GM12878 (cell line): ENCODE results near the gene FRMD5. TPM values are rescaled to one million over a fixed set of nuclear protein-coding genes. Genes with fewer than 3 reads are reported as not detected.

Experiments used
- ATAC-seq: fragments of 200-7000 bp; cut with Tn5 transposase; 3 replicates; pipeline ENCODE4 v1.9.1; 2020; ENCODE audit warnings: mild to moderate bottlenecking, moderate library complexity
- BruUV-seq: library from RNA; stranded (reverse); fragments of 400-500 nt; replicated peaks from 2 replicates; lab custom pipeline; 2021; lab: Mats Ljungman, UMichigan
- CTCF ChIA-PET: fragments of 300-600 bp; sonication (Branson Sonifier 250); formaldehyde crosslinking; extraction: SDS; loops from one replicate; lab custom pipeline; 2021; ENCODE audit warnings: inconsistent platforms; lab: Yijun Ruan, JAX
- POLR2A ChIA-PET: fragments of 350-600 bp; formaldehyde crosslinking; extraction: SDS; loops from one replicate; lab custom pipeline; 2021; ENCODE audit warnings: inconsistent platforms; lab: Charles Lee
- RAD21 ChIA-PET: fragments of 300-600 bp; sonication (Branson Sonifier 250); formaldehyde crosslinking; loops from one replicate; lab custom pipeline; 2023; ENCODE audit warnings: antibody characterized with exemption; ENCODE audit not compliant: unreplicated experiment; lab: Charles Lee
- SMC1A ChIA-PET: fragments of 300-600 bp; sonication (Branson Sonifier 250); formaldehyde crosslinking; loops from one replicate; lab custom pipeline; 2023; ENCODE audit not compliant: unreplicated experiment, uncharacterized antibody; lab: Charles Lee
- DNase-seq: peaks from one replicate; pipeline ENCODE4 v3.0.0-alpha.2; 2011; ENCODE audit warnings: low read depth, low spot score
- FAIRE-seq: peaks from 3 replicates; lab custom pipeline; 2011; peaks lifted over from hg19 to GRCh38; lab: Jason Lieb, UNC
- H2AFZ ChIP-seq: 2 replicates; pipeline ENCODE4 v1.6.0; 2011; ENCODE audit warnings: low read depth, low read length, control low read depth; ENCODE audit not compliant: control insufficient read depth
- H3K27ac ChIP-seq: 2 replicates; pipeline ENCODE4 v1.5.1; 2011; ENCODE audit warnings: control low read depth; ENCODE audit not compliant: control insufficient read depth, insufficient read depth
- H3K27me3 ChIP-seq, 2 experiments: replicated peaks in 1 of 2; 2 replicates each; pipeline versions ENCODE4 v1.6.0 to v1.6.1; 2011; ENCODE audit warnings: low read length in 1 of 2; ENCODE audit not compliant: control insufficient read depth in 2 of 2, insufficient read depth in 2 of 2
- H3K36me3 ChIP-seq, 2 experiments: 2 replicates each; pipeline ENCODE4 v1.5.1; 2011; ENCODE audit warnings: low read length in 1 of 2; ENCODE audit not compliant: control insufficient read depth in 2 of 2, insufficient read depth in 2 of 2
- H3K4me1 ChIP-seq: 2 replicates; pipeline ENCODE4 v1.6.1; 2011; ENCODE audit warnings: mild to moderate bottlenecking, low read length, moderate library complexity, mixed read lengths; ENCODE audit not compliant: control insufficient read depth, insufficient read depth
- H3K4me2 ChIP-seq: 2 replicates; pipeline ENCODE4 v1.6.0; 2011; ENCODE audit warnings: control low read depth; ENCODE audit not compliant: control insufficient read depth, insufficient read depth
- H3K4me3 ChIP-seq: fragments of 200-600 bp; sonication (generic); 2 replicates; pipeline ENCODE4 v1.5.1; 2016
- H3K79me2 ChIP-seq: 2 replicates; pipeline ENCODE4 v1.6.0; 2011; ENCODE audit warnings: low read length; ENCODE audit not compliant: control insufficient read depth, insufficient read depth
- H3K9ac ChIP-seq: 2 replicates; pipeline ENCODE4 v1.8.0; 2011; ENCODE audit warnings: low read length, control low read depth, mixed read lengths; ENCODE audit not compliant: control insufficient read depth, insufficient read depth
- H3K9me3 ChIP-seq: replicated peaks from 3 replicates; pipeline ENCODE4 v1.5.1; 2011; ENCODE audit warnings: mild to moderate bottlenecking, low read length; ENCODE audit not compliant: control insufficient read depth, insufficient read depth
- H4K20me1 ChIP-seq: 2 replicates; pipeline ENCODE4 v1.6.0; 2011; ENCODE audit not compliant: control insufficient read depth, insufficient read depth
- ATF7 ChIP-seq: fragments of 450-650 bp; IDR thresholded peaks from 2 replicates; pipeline ENCODE4 v1.6.1; 2016; ENCODE audit warnings: low read depth, mild to moderate bottlenecking
- FOXM1 ChIP-seq: IDR thresholded peaks from 2 replicates; pipeline ENCODE4 v1.6.1; 2012; ENCODE audit warnings: low read depth, mild to moderate bottlenecking, inconsistent platforms, low read length, moderate library complexity
- MEF2A ChIP-seq: IDR thresholded peaks from 2 replicates; pipeline ENCODE4 v1.6.1; 2011; ENCODE audit warnings: low read depth, mild to moderate bottlenecking, low read length, moderate library complexity; ENCODE audit not compliant: insufficient read depth
- NFYA ChIP-seq: IDR thresholded peaks from 2 replicates; pipeline ENCODE4 v1.6.1; 2011; ENCODE audit warnings: low read depth, mild to moderate bottlenecking, low read length, improper control_type of control experiment, borderline replicate concordance
- POLR2AphosphoS5 ChIP-seq: IDR thresholded peaks from 2 replicates; pipeline ENCODE4 v1.6.1; 2011; ENCODE audit warnings: mild to moderate bottlenecking, low read length, inconsistent platforms
- RAD21 ChIP-seq: IDR thresholded peaks from 2 replicates; pipeline ENCODE4 v1.6.1; 2011; ENCODE audit warnings: mild to moderate bottlenecking, low read depth, low read length, moderate library complexity; ENCODE audit not compliant: insufficient read depth
- SIN3A ChIP-seq: IDR thresholded peaks from 2 replicates; pipeline ENCODE4 v1.6.1; 2012; ENCODE audit warnings: low read depth, low read length, improper control_type of control experiment
- SP1 ChIP-seq: IDR thresholded peaks from one replicate; pipeline ENCODE4 v1.6.1; 2011; ENCODE audit warnings: low read depth, low read length
- WRNIP1 ChIP-seq: IDR thresholded peaks from 2 replicates; pipeline ENCODE4 v1.6.1; 2011; ENCODE audit warnings: low read depth, low read length, improper control_type of control experiment, borderline replicate concordance
- WGBS: methylation state at CpG from one replicate; pipeline ENCODE4 v1.1.6; 2016; ENCODE audit warnings: low lambda C conversion rate; ENCODE audit not compliant: insufficient replicate concordance, insufficient coverage; ENCODE audit errors: missing lambda C conversion rate; 5-methylcytosine and 5-hydroxymethylcytosine counted together
- in situ Hi-C: fragments of 300-500 bp; cut with MboI; formaldehyde crosslinking; loops from 9 replicates; pipeline ENCODE4 v1.14.3; 2018; ENCODE audit warnings: mixed read lengths
- intact Hi-C: fragments of 100-400 bp; cut with micrococcal nuclease; formaldehyde crosslinking; loops from one replicate; pipeline ENCODE4 v1.14.2; 2022; ENCODE audit not compliant: unreplicated experiment
- polyA plus RNA-seq, 11 experiments: library from polyadenylated mRNA; depleted of rRNA in 4 of 11; unstranded in 6 of 11; stranded (reverse) in 5 of 11; fragments of >200 nt; fragmentation: Nextera tagmentation in 4 of 11; fragmentation: Illumina TruSeq in 1 of 11; extraction: Ambion mirVana in 4 of 11; extraction: Trizol in 1 of 11; gene quantifications; 1 replicate in 1 of 11; 2 replicates in 10 of 11; pipeline versions ENCODE4 v1.2.1 to v1.2.3, GENCODE V29; 2011 to 2016; ENCODE audit warnings: inconsistent platforms in 2 of 11, missing spikeins in 2 of 11, low read depth in 1 of 11
- total RNA-seq, 4 experiments: library from RNA; depleted of rRNA in 3 of 4; stranded (reverse); fragments of >200 nt in 3 of 4; fragmentation: Illumina TruSeq in 1 of 4; extraction: Trizol in 1 of 4; gene quantifications; 2 replicates each; pipeline versions ENCODE4 v1.2.1 to v1.2.3, GENCODE V29; 2013 to 2021

The FRMD5 gene
- total and polyA plus RNA-seq, 10 of the 15 experiments (the other 5 are each of a cell fraction or from before 2014, with no cell fraction given) = 0.26 to 6.4 (median 0.68) TPM; not detected in 1

- Histone ChIP-seq H2AFZ (no peak overlapping the region), H3K4me1 (no peaks in the 10 kb centered on the region), H3K27me3 (no peaks in the 10 kb centered on the region), H3K4me2 (no peak overlapping the region), H3K79me2 (no peaks in the 10 kb centered on the region), H3K9me3 (no peaks in the 10 kb centered on the region), H3K36me3 (no peaks in the 10 kb centered on the region), H3K4me3 (no peak overlapping the region), H3K9ac (no peak overlapping the region), H4K20me1 (no peaks in the 10 kb centered on the region), H3K27ac (no peak overlapping the region)
- no peak for FAIRE-seq
- ChIA-PET POLR2A (interaction anchor here (0.6 kb wide), 1 partner anchor 232 kb away, joined by 5 read pairs; no protein-coding TSS in a partner anchor), SMC1A (interaction anchor here (0.7 kb wide), 1 partner anchor 1330 kb away, joined by 3 read pairs; no protein-coding TSS in a partner anchor), CTCF (interaction anchor here (1.0 kb wide), 1 partner anchor 15 kb away, joined by 3 read pairs; no protein-coding TSS in a partner anchor), RAD21 (no interaction called here)
- in situ Hi-C loops (no loop called here), intact Hi-C loops (no loop called here)
- no peak for ATAC-seq
- BruUV-seq = no TSS peak
- DNase-seq = no peak
- 22% methylated on average over 1 of the region's 1 CpG for WGBS
- TF ChIP-seq SP1 = no peak
- no peak for TF ChIP-seq NFYA
- TF ChIP-seq MEF2A = no peak
- TF ChIP-seq RAD21 = no peak
- no peak for TF ChIP-seq ATF7
- no peak for TF ChIP-seq FOXM1
- no peak for TF ChIP-seq SIN3A
- no peak for TF ChIP-seq POLR2AphosphoS5
- no peak for TF ChIP-seq WRNIP1
Measured at GRCh38 chr15:44010089-44010488, 185.0 kb downstream of the FRMD5 start.
